HG03575 (cell line): ENCODE data around the gene HBA2.
"Not testable (repeated sequence)": the region's sequence is repeated elsewhere in the genome, so short reads cannot be mapped to it uniquely, and the experiment has no call there.

ENCODE experiments used
- ATAC-seq: cut with Tn5 transposase; IDR thresholded peaks from one replicate; pipeline ENCODE4 v1.9.1; 2021; ENCODE audit not compliant: unreplicated experiment, insufficient number of reproducible peaks, low FRiP score; ENCODE audit errors: extremely low read depth

The HBA2 gene

GRCh38 chr16:170088-170507 is 2.6 kb upstream of the HBA2 start:
- not testable (repeated sequence) for ATAC-seq

GRCh38 chr16:170788-171187 is 1.9 kb upstream of the HBA2 start:
- no peak for ATAC-seq

- not testable (repeated sequence) for ATAC-seq
Observed at GRCh38 chr16:173211-173854, 657 bp downstream of the HBA2 start.

- ATAC-seq = not testable (repeated sequence)
Observed at GRCh38 chr16:173928-174769, 1.5 kb downstream of the HBA2 start.

- ATAC-seq = no peak
Observed at GRCh38 chr16:175011-175949, 2.6 kb downstream of the HBA2 start.

- not testable (repeated sequence) for ATAC-seq
Observed at GRCh38 chr16:176006-176405, 3.3 kb downstream of the HBA2 start.

GRCh38 chr16:176477-177382 is 4.1 kb downstream of the HBA2 start, which contains the start of gene HBA1:
Gene HBA1, plus strand, starts transcription at chr16:176680. Its CDS starts 37 bp downstream, at chr16:176717.
- ATAC-seq = not testable (repeated sequence)

GRCh38 chr16:177394-177822 is 4.7 kb downstream of the HBA2 start:
- no peak for ATAC-seq

GRCh38 chr16:177981-178667 is 5.4 kb downstream of the HBA2 start:
- ATAC-seq = no peak

- ATAC-seq = no peak
Observed at GRCh38 chr16:178668-179015, 6.0 kb downstream of the HBA2 start.

- no peak for ATAC-seq
Observed at GRCh38 chr16:179211-180092, 6.8 kb downstream of the HBA2 start.

- no peak for ATAC-seq
Observed at GRCh38 chr16:180101-180675, 7.5 kb downstream of the HBA2 start, which contains the start of gene HBQ1. Gene HBQ1, plus strand, starts transcription at chr16:180459. Its CDS starts 28 bp downstream, at chr16:180487.

GRCh38 chr16:180681-181564 is 8.2 kb downstream of the HBA2 start:
- ATAC-seq = no peak

GRCh38 chr16:181565-182021 is 8.9 kb downstream of the HBA2 start:
- ATAC-seq = no peak

- ATAC-seq = no peak
Observed at GRCh38 chr16:183005-183404, 10.3 kb downstream of the HBA2 start.
